ENCODE data around the gene GDPD4. TPM values are rescaled to one million over a fixed set of nuclear protein-coding genes. Genes with fewer than 3 reads are reported as not detected.

GDPD4 gene
- total RNA-seq, 4 donors from 2014 or later = 0.07 to 1.2 TPM; not detected in 2

DNA sequence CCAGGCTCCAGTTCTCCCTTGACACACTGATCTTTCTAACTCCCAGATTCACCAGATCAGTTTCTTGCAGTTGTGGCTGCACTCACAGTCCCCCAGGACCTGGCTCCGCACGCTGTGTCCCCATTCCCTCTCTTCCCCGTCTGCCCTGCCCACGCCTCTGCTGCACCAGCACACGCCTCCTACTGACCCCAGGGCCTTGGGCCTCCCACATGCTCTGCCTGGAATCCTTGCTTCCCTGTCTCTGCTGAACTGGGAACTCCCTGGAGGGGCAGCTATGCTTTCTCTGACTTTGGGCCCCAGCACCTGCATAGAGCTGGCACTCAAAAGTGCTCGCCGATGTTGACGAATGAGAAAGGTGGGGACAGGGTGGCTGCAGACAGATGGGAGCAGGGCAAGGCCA is 104.5 kb downstream of the GDPD4 start:
- no peaks in the 10 kb centered on the region for H3K9me3 ChIP-seq
- no peaks in the 10 kb centered on the region for H3K36me3 ChIP-seq
- H3K27ac ChIP-seq = no peak overlapping the region
- H3K27me3 ChIP-seq = no peaks in the 10 kb centered on the region
- no peaks in the 10 kb centered on the region for H3K4me1 ChIP-seq
- no peak for DNase-seq
- no peak overlapping the region for H3K4me3 ChIP-seq
- intact Hi-C loops (cut with DNase I; ENCODE audit: low total_unique reads) = no loop called here
- no peak for TF ChIP-seq POLR2A (IDR thresholded peaks at IDR 0.05)
- TF ChIP-seq, protein P1, sequence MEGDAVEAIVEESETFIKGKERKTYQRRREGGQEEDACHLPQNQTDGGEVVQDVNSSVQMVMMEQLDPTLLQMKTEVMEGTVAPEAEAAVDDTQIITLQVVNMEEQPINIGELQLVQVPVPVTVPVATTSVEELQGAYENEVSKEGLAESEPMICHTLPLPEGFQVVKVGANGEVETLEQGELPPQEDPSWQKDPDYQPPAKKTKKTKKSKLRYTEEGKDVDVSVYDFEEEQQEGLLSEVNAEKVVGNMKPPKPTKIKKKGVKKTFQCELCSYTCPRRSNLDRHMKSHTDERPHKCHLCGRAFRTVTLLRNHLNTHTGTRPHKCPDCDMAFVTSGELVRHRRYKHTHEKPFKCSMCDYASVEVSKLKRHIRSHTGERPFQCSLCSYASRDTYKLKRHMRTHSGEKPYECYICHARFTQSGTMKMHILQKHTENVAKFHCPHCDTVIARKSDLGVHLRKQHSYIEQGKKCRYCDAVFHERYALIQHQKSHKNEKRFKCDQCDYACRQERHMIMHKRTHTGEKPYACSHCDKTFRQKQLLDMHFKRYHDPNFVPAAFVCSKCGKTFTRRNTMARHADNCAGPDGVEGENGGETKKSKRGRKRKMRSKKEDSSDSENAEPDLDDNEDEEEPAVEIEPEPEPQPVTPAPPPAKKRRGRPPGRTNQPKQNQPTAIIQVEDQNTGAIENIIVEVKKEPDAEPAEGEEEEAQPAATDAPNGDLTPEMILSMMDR (IDR thresholded peaks at IDR 0.05) = no peak

- H3K4me1 ChIP-seq = no peaks in the 10 kb centered on the region
- H3K27me3 ChIP-seq = no peaks in the 10 kb centered on the region
- no peak overlapping the region for H3K4me3 ChIP-seq
- DNase-seq = no peak
- no peaks in the 10 kb centered on the region for H3K9me3 ChIP-seq
- no peak for TF ChIP-seq POLR2A (IDR thresholded peaks at IDR 0.05)
- TF ChIP-seq, protein P1 (IDR thresholded peaks at IDR 0.05) = no peak
- intact Hi-C loops (cut with DNase I; ENCODE audit: low total_unique reads) = no loop called here
- H3K36me3 ChIP-seq = no peaks in the 10 kb centered on the region
- no peak overlapping the region for H3K27ac ChIP-seq
Observed at GRCh38 chr11:77195071-77195755, 106.3 kb downstream of the GDPD4 start.

- H3K27me3 ChIP-seq = no peaks in the 10 kb centered on the region
- H3K4me1 ChIP-seq = no peaks in the 10 kb centered on the region
- no peak for DNase-seq
- H3K27ac ChIP-seq = no peak overlapping the region
- TF ChIP-seq, protein P1 (IDR thresholded peaks at IDR 0.05) = no peak
- TF ChIP-seq POLR2A (IDR thresholded peaks at IDR 0.05) = no peak
- H3K9me3 ChIP-seq = no peaks in the 10 kb centered on the region
- H3K4me3 ChIP-seq = no peak overlapping the region
- intact Hi-C loops (cut with DNase I; ENCODE audit: low total_unique reads) = no loop called here
- no peaks in the 10 kb centered on the region for H3K36me3 ChIP-seq
Observed at GRCh38 chr11:77193911-77194830, 107.3 kb downstream of the GDPD4 start.

DNA sequence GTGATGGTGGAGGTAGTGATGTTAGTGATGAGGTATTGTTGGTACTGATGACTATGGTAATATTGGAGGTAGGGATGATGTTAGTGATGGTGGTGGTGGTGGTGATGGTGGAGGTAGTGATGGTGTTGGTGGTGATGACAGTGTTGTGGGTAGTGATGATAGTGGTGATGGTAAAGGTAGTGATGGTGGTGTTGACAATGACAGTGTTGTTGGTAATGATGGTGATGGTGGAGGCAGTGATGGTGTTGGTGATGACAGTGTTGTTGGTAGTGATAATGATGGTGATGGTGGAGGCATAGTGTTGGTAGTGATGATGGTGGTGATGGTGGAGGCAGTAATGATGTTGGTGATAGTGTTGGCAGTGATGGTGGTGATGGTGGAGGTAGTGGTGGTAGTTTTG is 108.3 kb downstream of the GDPD4 start:
- Histone ChIP-seq H3K9me3 (no peaks in the 10 kb centered on the region), H3K4me3 (no peak overlapping the region), H3K27me3 (no peaks in the 10 kb centered on the region), H3K4me1 (no peaks in the 10 kb centered on the region), H3K27ac (no peak overlapping the region), H3K36me3 (no peaks in the 10 kb centered on the region)
- no peak for TF ChIP-seq POLR2A (IDR thresholded peaks at IDR 0.05)
- TF ChIP-seq, protein P1 (IDR thresholded peaks at IDR 0.05) = no peak
- intact Hi-C loops (cut with DNase I; ENCODE audit: low total_unique reads) = no loop called here
- no peak for DNase-seq

All from uterus (tissue), 4 donors.